GM23248 (cell line): Measurements from ENCODE around the gene ATF7IP.

Source experiments
- EZH2 ChIP-seq: fragments of 200-600 bp; sonication (generic); IDR thresholded peaks from 2 replicates; pipeline ENCODE4 v1.6.1; 2018; ENCODE audit warnings: antibody characterized with exemption, mild to moderate bottlenecking; ENCODE audit not compliant: insufficient read depth, poor library complexity, severe bottlenecking
- EZH2phosphoT487 ChIP-seq: fragments of 200-600 bp; sonication (generic); IDR thresholded peaks from 2 replicates; pipeline ENCODE4 v1.6.1; 2018; ENCODE audit warnings: antibody characterized with exemption, moderate library complexity, mild to moderate bottlenecking, low read depth; ENCODE audit not compliant: insufficient read depth

- no peak for TF ChIP-seq EZH2
- TF ChIP-seq EZH2phosphoT487, result no peak
Measured at GRCh38 chr12:14514946-14515345, 149.5 kb downstream of the ATF7IP start.
